Vagina (tissue), 2 donors: Measurements from ENCODE around the gene CLEC4D. TPM values are rescaled to one million over a fixed set of nuclear protein-coding genes. Genes with fewer than 3 reads are reported as not detected.
"Not testable (repeated sequence)": the region's sequence is repeated elsewhere in the genome, so short reads cannot be mapped to it uniquely, and the experiment has no call there.

Source experiments
- DNase-seq, 2 donors: peaks; one replicate each; pipeline ENCODE4 v3.0.0-alpha.2; 2017; ENCODE audit errors: extremely low spot score in 2 of 2
- H3K27ac ChIP-seq: fragments of 200-600 bp; sonication (generic); one replicate; pipeline ENCODE4 v1.5.1; 2019
- H3K27me3 ChIP-seq: fragments of 200-600 bp; sonication (generic); one replicate; pipeline ENCODE4 v1.5.1; 2019
- H3K36me3 ChIP-seq, 2 donors: fragments of 200-600 bp; sonication (generic); one replicate each; pipeline ENCODE4 v1.5.1; 2017 to 2019
- H3K4me1 ChIP-seq: fragments of 200-600 bp; sonication (generic); one replicate; pipeline ENCODE4 v1.5.1; 2019
- H3K4me3 ChIP-seq, 2 donors: fragments of 200-600 bp; sonication (generic); 1 replicate in 1 of 2; 2 replicates in 1 of 2; pipeline ENCODE4 v1.5.1; 2016 to 2019
- H3K9me3 ChIP-seq: fragments of 200-600 bp; sonication (generic); one replicate; pipeline ENCODE4 v1.5.1; 2019
- POLR2A ChIP-seq, 2 donors: fragments of 450-650 bp; IDR thresholded peaks; one replicate each; pipeline ENCODE4 v1.6.1; 2017; ENCODE audit warnings: antibody characterized with exemption in 2 of 2, mild to moderate bottlenecking in 2 of 2, moderate library complexity in 2 of 2
- POLR2AphosphoS5 ChIP-seq, 2 donors: sonication (generic); formaldehyde crosslinking; IDR thresholded peaks; one replicate each; pipeline ENCODE4 v1.9.0; 2017; ENCODE audit warnings: antibody characterized with exemption in 2 of 2, mild to moderate bottlenecking in 2 of 2, low read depth in 1 of 2; ENCODE audit not compliant: insufficient read depth in 1 of 2
- intact Hi-C: fragments of 100-400 bp; cut with DNase I; formaldehyde crosslinking; loops from one replicate; pipeline ENCODE4 v1.15.1; 2023
- total RNA-seq: library from RNA; depleted of rRNA; stranded (reverse); fragments of >200 nt; gene quantifications from one replicate; pipeline ENCODE4 v1.2.3, GENCODE V29; 2016
- TF ChIP-seq, protein P1 (sequence below), 3 experiments: fragments of 450-650 bp in 2 of 3; fragments of 200-600 bp in 1 of 3; sonication (generic) in 1 of 3; IDR thresholded peaks; one replicate each; pipeline ENCODE4 v1.5.1; 2017 to 2019; ENCODE audit warnings: antibody characterized with exemption in 3 of 3, mild to moderate bottlenecking in 2 of 3, moderate library complexity in 2 of 3

CLEC4D gene
- total RNA-seq, 1 donor from 2014 or later, result not detected

DNA sequence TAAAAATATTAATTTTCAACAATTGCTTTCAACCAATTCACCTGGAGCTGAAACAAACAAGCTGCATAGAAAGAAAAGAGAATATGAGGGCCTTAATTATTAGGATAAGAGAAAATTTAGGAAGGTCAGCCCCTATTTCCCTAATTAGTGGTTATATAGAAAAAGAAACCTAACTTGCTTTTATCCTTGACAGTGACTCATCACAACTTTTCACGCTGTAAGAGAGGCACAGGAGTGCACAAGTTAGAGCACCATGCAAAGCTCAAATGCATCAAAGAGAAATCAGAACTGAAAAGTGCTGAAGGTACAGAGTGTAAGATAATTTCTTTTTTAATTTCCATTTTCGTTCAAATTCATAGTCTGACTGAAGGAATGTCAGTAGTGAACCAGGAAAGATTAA is 4.7 kb downstream of the CLEC4D start:
- H3K9me3 ChIP-seq, result no peaks in the 10 kb centered on the region
- H3K27ac ChIP-seq, result no peak overlapping the region
- H3K4me1 ChIP-seq, result no peaks in the 10 kb centered on the region
- no peaks in the 10 kb centered on the region for H3K36me3 ChIP-seq
- DNase-seq, result no peak
- H3K27me3 ChIP-seq, result no peaks in the 10 kb centered on the region
- TF ChIP-seq POLR2AphosphoS5 (IDR thresholded peaks at IDR 0.05; ENCODE audit: insufficient read depth in 1 of 2, low read depth in 1 of 2), result no peak
- TF ChIP-seq, protein P1, sequence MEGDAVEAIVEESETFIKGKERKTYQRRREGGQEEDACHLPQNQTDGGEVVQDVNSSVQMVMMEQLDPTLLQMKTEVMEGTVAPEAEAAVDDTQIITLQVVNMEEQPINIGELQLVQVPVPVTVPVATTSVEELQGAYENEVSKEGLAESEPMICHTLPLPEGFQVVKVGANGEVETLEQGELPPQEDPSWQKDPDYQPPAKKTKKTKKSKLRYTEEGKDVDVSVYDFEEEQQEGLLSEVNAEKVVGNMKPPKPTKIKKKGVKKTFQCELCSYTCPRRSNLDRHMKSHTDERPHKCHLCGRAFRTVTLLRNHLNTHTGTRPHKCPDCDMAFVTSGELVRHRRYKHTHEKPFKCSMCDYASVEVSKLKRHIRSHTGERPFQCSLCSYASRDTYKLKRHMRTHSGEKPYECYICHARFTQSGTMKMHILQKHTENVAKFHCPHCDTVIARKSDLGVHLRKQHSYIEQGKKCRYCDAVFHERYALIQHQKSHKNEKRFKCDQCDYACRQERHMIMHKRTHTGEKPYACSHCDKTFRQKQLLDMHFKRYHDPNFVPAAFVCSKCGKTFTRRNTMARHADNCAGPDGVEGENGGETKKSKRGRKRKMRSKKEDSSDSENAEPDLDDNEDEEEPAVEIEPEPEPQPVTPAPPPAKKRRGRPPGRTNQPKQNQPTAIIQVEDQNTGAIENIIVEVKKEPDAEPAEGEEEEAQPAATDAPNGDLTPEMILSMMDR (IDR thresholded peaks at IDR 0.05), result no peak
- TF ChIP-seq POLR2A (IDR thresholded peaks at IDR 0.05), result no peak
- H3K4me3 ChIP-seq, result no peak overlapping the region
- intact Hi-C loops, result no loop called here

DNA sequence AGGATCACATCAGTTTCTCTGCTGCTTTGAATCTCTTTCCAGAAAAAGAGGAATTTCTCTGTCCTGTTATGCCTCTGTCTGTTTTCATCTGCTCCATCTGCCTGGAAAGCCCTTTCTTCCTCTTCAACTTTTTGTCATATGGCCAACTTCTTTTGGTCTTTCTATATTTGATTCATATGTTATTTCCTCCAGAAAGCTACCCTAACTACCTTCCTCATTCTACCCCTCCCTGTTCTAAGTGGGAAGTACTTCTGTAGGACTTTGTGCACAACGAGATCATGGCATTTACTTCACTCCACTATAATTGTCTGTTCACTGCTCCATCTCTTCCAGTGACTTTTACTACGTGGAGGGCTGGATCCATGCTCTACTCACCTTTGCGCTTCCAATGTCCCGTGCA is 5.9 kb downstream of the CLEC4D start:
- no peak for TF ChIP-seq POLR2A (IDR thresholded peaks at IDR 0.05)
- Histone ChIP-seq H3K4me3 (no peak overlapping the region), H3K27me3 (no peaks in the 10 kb centered on the region), H3K4me1 (no peaks in the 10 kb centered on the region), H3K36me3 (no peaks in the 10 kb centered on the region), H3K9me3 (no peaks in the 10 kb centered on the region), H3K27ac (no peak overlapping the region)
- intact Hi-C loops, result no loop called here
- DNase-seq, result no peak

DNA sequence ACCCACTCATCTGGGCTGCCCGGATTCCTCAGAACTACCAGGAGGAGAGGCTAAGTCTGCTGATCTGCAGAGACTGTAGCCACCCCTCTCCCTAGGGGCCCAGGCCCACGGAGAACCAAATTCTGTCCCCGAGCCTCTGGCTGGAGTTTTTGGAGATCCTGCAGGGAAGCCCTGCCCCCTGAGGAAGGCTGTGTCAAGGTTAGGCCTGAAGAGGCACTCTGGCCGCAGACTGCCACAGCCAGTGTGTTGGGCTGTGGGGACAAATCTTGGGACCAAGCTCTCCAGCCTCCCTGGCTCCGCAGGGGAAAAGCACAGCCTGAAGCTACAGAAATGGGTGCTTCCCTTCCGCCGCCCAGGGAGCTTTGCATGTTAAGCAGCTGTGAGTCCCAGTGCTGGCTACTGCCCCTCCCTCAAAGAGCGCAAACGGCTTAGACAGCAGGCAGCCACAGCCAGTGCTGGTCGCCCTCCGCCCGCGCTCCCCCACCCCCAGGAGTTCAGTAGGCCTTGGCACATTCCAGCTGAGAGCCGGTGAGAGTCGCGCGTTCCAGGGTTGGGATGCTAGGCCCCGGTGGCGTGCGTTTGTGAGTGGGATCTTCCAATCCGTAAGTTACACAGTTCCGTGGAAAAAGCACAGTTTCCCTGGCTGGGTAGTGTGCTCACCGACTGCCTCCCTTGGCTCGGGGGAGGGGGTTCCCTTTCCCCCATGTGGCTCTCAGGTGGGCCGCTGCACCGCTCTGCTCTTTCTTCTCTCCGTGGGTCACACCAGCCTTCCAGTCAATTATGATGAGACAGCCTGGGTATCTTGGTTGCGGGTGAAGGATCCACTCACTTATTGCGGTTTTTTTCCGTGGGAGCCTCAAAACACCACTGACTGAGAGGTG is 14.2 kb downstream of the CLEC4D start:
- H3K9me3 ChIP-seq, result no peaks in the 10 kb centered on the region
- intact Hi-C loops, result no loop called here
- no peaks in the 10 kb centered on the region for H3K27me3 ChIP-seq
- H3K27ac ChIP-seq, result no peak overlapping the region
- no peak overlapping the region for H3K4me3 ChIP-seq
- no peak for TF ChIP-seq POLR2A (IDR thresholded peaks at IDR 0.05)
- TF ChIP-seq, protein P1 (IDR thresholded peaks at IDR 0.05), result no peak
- TF ChIP-seq POLR2AphosphoS5 (IDR thresholded peaks at IDR 0.05; ENCODE audit: insufficient read depth in 1 of 2, low read depth in 1 of 2), result no peak
- H3K4me1 ChIP-seq, result no peaks in the 10 kb centered on the region
- H3K36me3 ChIP-seq, result no peaks in the 10 kb centered on the region
- DNase-seq, result no peak

DNA sequence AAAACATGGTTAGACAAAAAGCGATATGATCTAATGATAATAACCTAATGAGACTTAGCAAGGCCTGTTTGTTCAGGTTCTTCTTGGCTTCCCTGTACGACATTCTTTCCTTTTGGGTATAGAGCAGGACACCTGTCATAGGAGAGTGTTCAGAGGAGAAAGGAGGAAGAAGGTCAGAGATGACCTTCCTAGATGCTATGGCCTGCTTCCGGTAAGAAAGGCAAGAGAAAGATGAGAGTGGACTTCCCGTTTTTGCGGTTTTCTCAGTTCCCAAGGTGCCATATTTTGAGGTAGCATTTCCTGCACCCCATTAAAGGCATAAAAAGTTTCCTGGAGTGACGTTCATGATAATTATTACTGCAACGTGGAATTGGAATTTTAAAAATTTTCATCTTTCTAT is 18.7 kb downstream of the CLEC4D start:
- no peaks in the 10 kb centered on the region for H3K36me3 ChIP-seq
- no peak for DNase-seq
- H3K4me1 ChIP-seq, result no peaks in the 10 kb centered on the region
- no peaks in the 10 kb centered on the region for H3K27me3 ChIP-seq
- TF ChIP-seq POLR2A (IDR thresholded peaks at IDR 0.05), result no peak
- no peak for TF ChIP-seq POLR2AphosphoS5 (IDR thresholded peaks at IDR 0.05; ENCODE audit: insufficient read depth in 1 of 2, low read depth in 1 of 2)
- TF ChIP-seq, protein P1 (IDR thresholded peaks at IDR 0.05), result no peak
- intact Hi-C loops, result no loop called here
- no peak overlapping the region for H3K27ac ChIP-seq
- H3K9me3 ChIP-seq, result no peaks in the 10 kb centered on the region
- H3K4me3 ChIP-seq, result no peak overlapping the region

DNA sequence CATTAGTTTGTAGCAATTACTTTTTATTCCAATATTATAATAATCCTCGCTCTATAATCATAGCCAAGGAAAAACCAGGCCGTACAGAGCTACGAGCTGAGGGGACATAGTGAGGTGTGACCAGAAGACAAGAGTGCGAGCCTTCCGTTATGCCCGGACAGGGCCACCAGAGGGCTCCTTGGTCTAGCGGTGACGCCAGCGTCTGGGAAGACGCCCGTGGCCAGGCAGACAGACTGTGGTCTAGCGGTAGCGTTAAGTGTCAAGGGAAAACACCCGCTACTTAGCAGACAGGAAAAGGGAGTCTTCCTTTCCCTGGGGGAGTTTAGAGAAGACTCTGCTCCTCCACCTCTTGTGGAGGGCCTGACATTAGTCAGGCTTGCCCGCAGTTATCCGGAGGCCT is 24.5 kb downstream of the CLEC4D start:
- H3K4me3 ChIP-seq, DNase-seq, H3K4me1 ChIP-seq, intact Hi-C loops, H3K9me3 ChIP-seq, H3K27ac ChIP-seq, H3K27me3 ChIP-seq, H3K36me3 ChIP-seq: not testable (repeated sequence)

- H3K27me3 ChIP-seq, H3K4me3 ChIP-seq, H3K27ac ChIP-seq, DNase-seq, intact Hi-C loops, H3K36me3 ChIP-seq, H3K4me1 ChIP-seq, H3K9me3 ChIP-seq: not testable (repeated sequence)
These were observed 27.5 kb downstream of the CLEC4D start, which contains the start of gene CLEC4E for GRCh38 chr12:8540831-8541230. Gene CLEC4E (minus strand): TSS chr12:8540905. CDS start chr12:8540797, 108 bp downstream.
